Measurements from ENCODE around the gene WNT11. TPM values are rescaled to one million over a fixed set of nuclear protein-coding genes. Genes with fewer than 3 reads are reported as not detected.

WNT11 gene
- total RNA-seq, 1 donor from 2014 or later = 0.26 TPM

DNA sequence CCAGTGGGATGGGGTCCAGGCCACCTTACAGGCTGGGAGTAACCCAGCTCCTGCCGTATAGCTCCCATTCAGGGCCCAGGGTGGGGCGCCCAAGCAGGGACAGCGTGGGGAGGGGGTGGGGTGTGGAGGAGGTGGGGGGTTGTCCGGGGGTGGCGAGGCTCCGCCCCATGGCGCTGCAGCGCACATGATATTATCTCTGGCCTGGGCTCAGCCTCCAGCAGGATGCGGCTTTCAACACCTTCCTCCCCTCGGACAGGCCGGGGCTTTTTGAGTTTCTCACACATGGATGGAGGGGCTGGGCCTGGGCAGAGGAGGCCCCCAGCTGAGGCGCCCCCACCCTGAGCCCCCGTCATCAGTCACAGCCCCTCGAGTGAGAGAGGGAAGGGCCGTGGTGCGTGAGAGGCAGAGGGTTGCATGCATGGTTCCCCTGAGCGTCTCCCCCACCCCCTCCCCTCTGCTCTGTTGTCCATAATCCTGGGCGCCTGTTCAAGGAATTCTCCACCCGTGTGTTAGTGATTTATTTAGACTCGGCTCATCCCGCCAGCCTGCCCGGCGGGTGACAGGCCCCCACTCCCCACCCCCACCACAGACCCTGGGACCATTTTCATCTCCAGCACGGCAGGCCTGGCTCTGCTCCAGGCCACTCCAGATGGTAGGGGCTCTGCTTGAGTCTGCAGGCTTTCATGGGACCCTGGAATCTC is 44.9 kb downstream of the WNT11 start:
- no peaks in the 10 kb centered on the region for H3K36me3 Mint-ChIP-seq
- Histone ChIP-seq H3K36me3 (no peaks in the 10 kb centered on the region), H3K27me3 (peaks cover 26% of the 10 kb centered on the region), H3K79me2 (ENCODE audit: low read depth) (no peaks in the 10 kb centered on the region), H4K20me1 (ENCODE audit: low read depth) (no peaks in the 10 kb centered on the region), H3K9ac (no peak overlapping the region), H2AFZ (replicated peaks) (no peak overlapping the region), H3K27ac (no peak overlapping the region), H3K4me3 (no peak overlapping the region), H3F3A (ENCODE audit: low read depth) (no peaks in the 10 kb centered on the region), H3K9me3 (ENCODE audit: low read depth) (no peaks in the 10 kb centered on the region), H3K4me1 (no peaks in the 10 kb centered on the region), H3K4me2 (no peak overlapping the region)
- peak overlapping the region; percentile 46 for H3K27ac Mint-ChIP-seq
- DNase-seq (ENCODE audit: low spot score) = peak; percentile 40
- H3K9me3 Mint-ChIP-seq = no peaks in the 10 kb centered on the region
- H3K4me3 Mint-ChIP-seq = no peak overlapping the region
- H3K4me1 Mint-ChIP-seq = peaks cover 24% of the 10 kb centered on the region
- H3K27me3 Mint-ChIP-seq (ENCODE audit: insufficient read depth, low read depth) = peaks cover 6% of the 10 kb centered on the region
- TF ChIP-seq EZH2 (IDR thresholded peaks at IDR 0.05) = no peak
- TF ChIP-seq, protein P1, sequence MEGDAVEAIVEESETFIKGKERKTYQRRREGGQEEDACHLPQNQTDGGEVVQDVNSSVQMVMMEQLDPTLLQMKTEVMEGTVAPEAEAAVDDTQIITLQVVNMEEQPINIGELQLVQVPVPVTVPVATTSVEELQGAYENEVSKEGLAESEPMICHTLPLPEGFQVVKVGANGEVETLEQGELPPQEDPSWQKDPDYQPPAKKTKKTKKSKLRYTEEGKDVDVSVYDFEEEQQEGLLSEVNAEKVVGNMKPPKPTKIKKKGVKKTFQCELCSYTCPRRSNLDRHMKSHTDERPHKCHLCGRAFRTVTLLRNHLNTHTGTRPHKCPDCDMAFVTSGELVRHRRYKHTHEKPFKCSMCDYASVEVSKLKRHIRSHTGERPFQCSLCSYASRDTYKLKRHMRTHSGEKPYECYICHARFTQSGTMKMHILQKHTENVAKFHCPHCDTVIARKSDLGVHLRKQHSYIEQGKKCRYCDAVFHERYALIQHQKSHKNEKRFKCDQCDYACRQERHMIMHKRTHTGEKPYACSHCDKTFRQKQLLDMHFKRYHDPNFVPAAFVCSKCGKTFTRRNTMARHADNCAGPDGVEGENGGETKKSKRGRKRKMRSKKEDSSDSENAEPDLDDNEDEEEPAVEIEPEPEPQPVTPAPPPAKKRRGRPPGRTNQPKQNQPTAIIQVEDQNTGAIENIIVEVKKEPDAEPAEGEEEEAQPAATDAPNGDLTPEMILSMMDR (IDR thresholded peaks at IDR 0.05) = no peak
- TF ChIP-seq EZH2phosphoT487 (IDR thresholded peaks at IDR 0.05) = no peak

DNA sequence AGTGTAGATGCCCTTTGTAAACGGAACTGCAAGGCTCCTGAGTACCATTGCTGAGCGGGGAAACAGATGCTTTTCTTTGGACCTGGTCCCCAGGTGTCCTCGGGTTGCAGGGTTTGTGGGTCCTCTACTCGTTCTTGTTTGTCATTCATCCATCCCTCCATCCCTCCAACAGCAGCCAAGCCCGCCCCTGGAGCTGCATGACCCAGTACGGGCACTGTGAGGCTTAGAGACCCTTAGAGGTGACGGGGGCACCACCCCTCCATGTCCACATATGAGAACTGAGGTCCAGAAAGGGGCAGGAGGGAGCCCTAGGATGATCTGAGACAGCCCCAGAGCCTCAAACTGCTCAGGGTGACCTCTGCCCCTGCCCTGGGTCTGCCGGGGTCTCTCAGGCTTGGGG is 45.4 kb downstream of the WNT11 start:
- H3K4me3 ChIP-seq = no peak overlapping the region
- H3K79me2 ChIP-seq (ENCODE audit: low read depth) = no peaks in the 10 kb centered on the region
- no peaks in the 10 kb centered on the region for H3F3A ChIP-seq (ENCODE audit: low read depth)
- no peak overlapping the region for H2AFZ ChIP-seq (replicated peaks)
- Mint-ChIP-seq H3K4me3 (no peak overlapping the region), H3K36me3 (no peaks in the 10 kb centered on the region), H3K4me1 (peaks cover 26% of the 10 kb centered on the region), H3K9me3 (no peaks in the 10 kb centered on the region), H3K27ac (peak overlapping the region; percentile 66), H3K27me3 (ENCODE audit: insufficient read depth, low read depth) (peaks cover 6% of the 10 kb centered on the region)
- H3K27ac ChIP-seq = no peak overlapping the region
- no peak for DNase-seq (ENCODE audit: low spot score)
- TF ChIP-seq, protein P1 (IDR thresholded peaks at IDR 0.05) = no peak
- TF ChIP-seq EZH2phosphoT487 (IDR thresholded peaks at IDR 0.05) (no peak), EZH2 (IDR thresholded peaks at IDR 0.05) (no peak)
- H3K9ac ChIP-seq = no peak overlapping the region
- H3K36me3 ChIP-seq = no peaks in the 10 kb centered on the region
- H3K27me3 ChIP-seq = peaks cover 20% of the 10 kb centered on the region
- no peaks in the 10 kb centered on the region for H3K9me3 ChIP-seq (ENCODE audit: low read depth)
- no peaks in the 10 kb centered on the region for H3K4me1 ChIP-seq
- H3K4me2 ChIP-seq = no peak overlapping the region
- no peaks in the 10 kb centered on the region for H4K20me1 ChIP-seq (ENCODE audit: low read depth)

DNA sequence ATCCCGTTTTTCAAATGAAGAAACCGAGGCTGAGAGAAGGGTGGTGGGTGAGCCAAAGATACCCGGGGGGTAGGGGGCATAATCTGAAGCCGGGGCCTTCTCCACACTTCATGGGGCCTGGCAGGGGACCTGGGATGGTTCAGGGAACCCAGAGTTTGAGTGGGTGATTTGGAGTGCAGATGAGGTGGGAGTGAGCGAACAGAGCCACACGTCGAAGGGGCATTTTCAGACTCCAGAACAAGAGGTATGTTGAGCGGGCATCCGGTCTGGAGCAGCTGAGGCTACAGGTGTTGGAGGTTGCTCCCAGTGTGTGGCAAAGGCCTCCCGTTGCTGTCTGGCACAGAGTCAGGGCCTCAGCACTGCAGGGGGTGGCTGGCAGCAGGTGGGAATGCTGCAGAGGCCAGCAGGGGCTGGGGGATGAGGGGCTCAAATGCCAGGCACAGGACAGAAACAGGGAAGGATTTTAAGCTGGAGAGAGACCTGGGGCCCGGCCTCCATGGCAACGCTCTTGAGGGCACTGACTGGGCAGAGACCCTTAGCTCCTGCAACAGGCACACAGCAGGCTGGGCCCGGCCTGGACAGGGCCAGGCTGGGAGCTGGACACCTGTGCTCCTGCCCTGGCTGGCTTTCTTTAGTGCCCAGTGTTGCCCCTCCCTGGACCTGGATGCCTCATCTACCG is 46.2 kb downstream of the WNT11 start:
- TF ChIP-seq EZH2 (IDR thresholded peaks at IDR 0.05) (no peak), EZH2phosphoT487 (IDR thresholded peaks at IDR 0.05) (no peak)
- TF ChIP-seq, protein P1 (IDR thresholded peaks at IDR 0.05) = no peak
- Histone ChIP-seq H3K79me2 (ENCODE audit: low read depth) (no peaks in the 10 kb centered on the region), H4K20me1 (ENCODE audit: low read depth) (no peaks in the 10 kb centered on the region), H3K27me3 (peaks cover 13% of the 10 kb centered on the region), H3K36me3 (no peaks in the 10 kb centered on the region), H2AFZ (replicated peaks) (no peak overlapping the region), H3K4me1 (no peaks in the 10 kb centered on the region), H3K9me3 (ENCODE audit: low read depth) (no peaks in the 10 kb centered on the region), H3F3A (ENCODE audit: low read depth) (no peaks in the 10 kb centered on the region), H3K4me2 (no peak overlapping the region), H3K4me3 (no peak overlapping the region), H3K27ac (no peak overlapping the region), H3K9ac (no peak overlapping the region)
- peak overlapping the region; percentile 84 for H3K27ac Mint-ChIP-seq
- no peak overlapping the region for H3K4me3 Mint-ChIP-seq
- H3K27me3 Mint-ChIP-seq (ENCODE audit: insufficient read depth, low read depth) = peaks cover 6% of the 10 kb centered on the region
- no peak for DNase-seq (ENCODE audit: low spot score)
- H3K9me3 Mint-ChIP-seq = no peaks in the 10 kb centered on the region
- peaks cover 33% of the 10 kb centered on the region for H3K4me1 Mint-ChIP-seq
- H3K36me3 Mint-ChIP-seq = no peaks in the 10 kb centered on the region
